K562 (cell line): ENCODE measurements around the gene PELI3. TPM values are rescaled to one million over a fixed set of nuclear protein-coding genes. Genes with fewer than 3 reads are reported as not detected.

Experiments used
- ATAC-seq: fragments of 200-7000 bp; cut with Tn5 transposase; 3 replicates; pipeline ENCODE4 v1.9.1; 2020; ENCODE audit warnings: moderate library complexity
- BruUV-seq: library from RNA; stranded (reverse); fragments of 400-500 nt; replicated peaks from 2 replicates; lab custom pipeline; 2021; lab: Mats Ljungman, UMichigan
- CTCF ChIA-PET: fragments of 300-600 bp; formaldehyde crosslinking; extraction: SDS; loops from one replicate; lab custom pipeline; 2021; ENCODE audit warnings: low intra/inter-chr PET ratio; lab: Yijun Ruan, JAX
- POLR2A ChIA-PET: fragments of 300-600, 350-650 bp; sonication (Branson Sonifier 250); formaldehyde crosslinking; extraction: SDS; loops from one replicate; lab custom pipeline; 2021; ENCODE audit warnings: antibody characterized with exemption, inconsistent platforms; lab: Yijun Ruan, JAX
- DNase-seq, 4 experiments: peaks; one replicate each; pipeline versions ENCODE4 v3.0.0 to v3.0.0-alpha.2; 2011 to 2018; ENCODE audit warnings: low spot score in 3 of 4, mixed read lengths in 3 of 4; ENCODE audit errors: extremely low read depth in 1 of 4
- FAIRE-seq: peaks from 2 replicates; lab custom pipeline; 2011; peaks lifted over from hg19 to GRCh38; lab: Jason Lieb, UNC
- H2AFZ ChIP-seq: 2 replicates; pipeline ENCODE4 v1.6.0; 2011; ENCODE audit warnings: low read depth, low read length, control low read depth, inconsistent platforms
- H3K27ac ChIP-seq: fragments of 200-600 bp; 3 replicates; pipeline ENCODE4 v1.8.0; 2011; ENCODE audit warnings: low read depth, mild to moderate bottlenecking, control low read depth, inconsistent platforms, low read length, moderate library complexity, mixed read lengths; ENCODE audit errors: extremely low read depth
- H3K27me3 ChIP-seq, 2 experiments: fragments of 300-600 bp in 1 of 2; 2 replicates in 1 of 2; 3 replicates in 1 of 2; pipeline versions ENCODE4 v1.6.0 to v1.8.0; 2011; ENCODE audit warnings: inconsistent platforms in 2 of 2, low read length in 2 of 2, mild to moderate bottlenecking in 1 of 2, mixed read lengths in 1 of 2, moderate library complexity in 1 of 2; ENCODE audit not compliant: control insufficient read depth in 2 of 2, insufficient read depth in 2 of 2
- H3K36me3 ChIP-seq: fragments of 300-600 bp; 3 replicates; pipeline ENCODE4 v1.8.0; 2011; ENCODE audit warnings: mild to moderate bottlenecking, low read length, inconsistent platforms; ENCODE audit not compliant: control insufficient read depth, insufficient read depth
- H3K4me1 ChIP-seq, 2 experiments: fragments of 200-600 bp in 1 of 2; replicated peaks in 1 of 2; 2 replicates in 1 of 2; 3 replicates in 1 of 2; pipeline versions ENCODE4 v1.5.1 to v1.8.0; 2011; ENCODE audit warnings: inconsistent platforms in 2 of 2, low read length in 2 of 2, mild to moderate bottlenecking in 1 of 2, mixed read lengths in 1 of 2, moderate library complexity in 1 of 2; ENCODE audit not compliant: control insufficient read depth in 2 of 2, insufficient read depth in 2 of 2
- H3K4me2 ChIP-seq: 2 replicates; pipeline ENCODE4 v1.6.1; 2011; ENCODE audit warnings: low read length, control low read depth, inconsistent platforms, mixed read lengths; ENCODE audit not compliant: insufficient read depth
- H3K4me3 ChIP-seq: fragments of 200-600 bp; sonication (generic), shearing (Covaris generic); 2 replicates; pipeline ENCODE4 v1.5.1; 2016; ENCODE audit warnings: control low read depth, inconsistent platforms
- H3K79me2 ChIP-seq: fragments of 200-600 bp; 3 replicates; pipeline ENCODE4 v1.8.0; 2011; ENCODE audit warnings: low read length, inconsistent platforms; ENCODE audit not compliant: control insufficient read depth, insufficient read depth
- H3K9ac ChIP-seq, 2 experiments: 2 replicates each; pipeline versions ENCODE4 v1.6.0 to v1.6.1; 2011; ENCODE audit warnings: low read depth in 2 of 2, low read length in 2 of 2, control low read depth in 1 of 2, inconsistent platforms in 1 of 2, mild to moderate bottlenecking in 1 of 2, mixed read lengths in 1 of 2; ENCODE audit not compliant: insufficient read depth in 1 of 2
- H3K9me1 ChIP-seq: one replicate; pipeline ENCODE4 v1.6.0; 2011; ENCODE audit warnings: inconsistent platforms, mild to moderate bottlenecking, low read length, moderate library complexity; ENCODE audit not compliant: control insufficient read depth, insufficient read depth
- H3K9me3 ChIP-seq: replicated peaks from 2 replicates; pipeline ENCODE4 v1.5.1; 2011; ENCODE audit warnings: low read depth, low read length, inconsistent platforms; ENCODE audit not compliant: control insufficient read depth, insufficient read depth
- H4K20me1 ChIP-seq: replicated peaks from 2 replicates; pipeline ENCODE4 v1.6.1; 2011; ENCODE audit warnings: low read length, inconsistent platforms, mixed read lengths; ENCODE audit not compliant: control insufficient read depth, insufficient read depth
- ELK1 ChIP-seq: sonication (generic); formaldehyde crosslinking; IDR thresholded peaks from 2 replicates; pipeline ENCODE4 v1.8.1; 2022; ENCODE audit warnings: missing genetic modification reagents
- SPI1 ChIP-seq: IDR thresholded peaks from 2 replicates; pipeline ENCODE4 v1.6.1; 2011; ENCODE audit warnings: low read depth, low read length, control low read depth, borderline replicate concordance
- WGBS: fragments of 100-300 bp; shearing (Covaris generic); methylation state at CpG from one replicate; pipeline ENCODE4 v1.1.6; 2016; ENCODE audit warnings: low coverage, mixed read lengths; ENCODE audit not compliant: insufficient coverage; ENCODE audit errors: missing lambda C conversion rate; 5-methylcytosine and 5-hydroxymethylcytosine counted together
- in situ Hi-C: fragments of 300-500 bp; cut with MboI; formaldehyde crosslinking; loops from 4 replicates; pipeline ENCODE4 v1.15.0; 2018; ENCODE audit warnings: inconsistent platforms, mixed read lengths
- intact Hi-C: fragments of 100-400 bp; cut with micrococcal nuclease; formaldehyde crosslinking; loops from 2 replicates; pipeline ENCODE4 v1.14.2; 2022
- polyA plus RNA-seq, 8 experiments: library from polyadenylated mRNA; depleted of rRNA in 4 of 8; stranded (reverse) in 5 of 8; unstranded in 3 of 8; fragments of >200 nt; fragmentation: Nextera tagmentation in 2 of 8; fragmentation: Illumina TruSeq in 1 of 8; extraction: Ambion mirVana in 2 of 8; extraction: Trizol in 1 of 8; gene quantifications; 2 replicates each; pipeline versions ENCODE4 v1.2.1 to v1.2.3, GENCODE V29; 2011 to 2014; ENCODE audit warnings: inconsistent platforms in 1 of 8, missing spikeins in 1 of 8
- total RNA-seq, 7 experiments: library from RNA; depleted of rRNA in 6 of 7; stranded (reverse); fragments of >200 nt in 6 of 7; fragmentation: Illumina TruSeq in 2 of 7; extraction: Trizol in 2 of 7; gene quantifications; 2 replicates each; pipeline versions ENCODE4 v1.2.1 to v1.2.3, GENCODE V29; 2011 to 2021; ENCODE audit warnings: low replicate concordance in 1 of 7

PELI3 gene
- total and polyA plus RNA-seq, 9 of the 15 experiments (the other 6 are each of a cell fraction or from before 2014, with no cell fraction given), result 0.17 to 4.2 (median 1.9) TPM

GRCh38 chr11:66432597-66432996 lies 34.1 kb upstream of the PELI3 start:
- no peak overlapping the region for H3K4me2 ChIP-seq
- no peaks in the 10 kb centered on the region for H3K27me3 ChIP-seq
- BruUV-seq, result no TSS peak
- WGBS, result 83% methylated on average over 7 of the region's 7 CpGs
- POLR2A ChIA-PET, result interaction anchor here (1.0 kb wide), 1 partner anchor 11 kb away, joined by 3 read pairs; no protein-coding TSS in a partner anchor
- no peak for FAIRE-seq
- no peak overlapping the region for H3K27ac ChIP-seq
- H3K4me1 ChIP-seq, result peaks cover 3 to 4% of the 10 kb centered on the region in 2 experiments; a peak in 2 of 5 replicates
- CTCF ChIA-PET, result interaction anchor here (0.7 kb wide), 1 partner anchor 456 kb away, joined by 4 read pairs; no protein-coding TSS in a partner anchor
- intact Hi-C loops, result no loop called here
- peaks cover 5% of the 10 kb centered on the region; the same call in 1 of the 2 replicates for H4K20me1 ChIP-seq
- no peak overlapping the region for H3K4me3 ChIP-seq
- H3K9me3 ChIP-seq, result no peaks in the 10 kb centered on the region
- DNase-seq, result no peak
- TF ChIP-seq ELK1 (CRISPR knock-in tag), result no peak
- TF ChIP-seq SPI1, result peak; percentile 47; the same call in 1 of the 2 replicates
- TF ChIP-seq, all 486 proteins: peak for 1
- Histone ChIP-seq H3K79me2 (peaks cover 6% of the 10 kb centered on the region; the same call in 2 of the 3 replicates), H3K9ac (no peak overlapping the region), H2AFZ (no peak overlapping the region), H3K9me1 (no peaks in the 10 kb centered on the region), H3K36me3 (peaks cover 26% of the 10 kb centered on the region)
- ATAC-seq, result no peak
- in situ Hi-C loops, result no loop called here
